Measurements from ENCODE around the gene FBXO17.

GRCh38 chr19:38918526-38918925 is 57.0 kb downstream of the FBXO17 start:
- TF ChIP-seq CTCF (IDR thresholded peaks at IDR 0.05): no peak
- no peak for TF ChIP-seq POLR2A (IDR thresholded peaks at IDR 0.05)
